H1 (cell line): ENCODE measurements around the gene ERG28. TPM values are rescaled to one million over a fixed set of nuclear protein-coding genes. Genes with fewer than 3 reads are reported as not detected.

ENCODE experiments used
- CTCF ChIA-PET: fragments of 300-600 bp; sonication (Branson Sonifier 250); formaldehyde crosslinking; loops from one replicate; lab custom pipeline; 2021; ENCODE audit not compliant: partially characterized antibody; lab: Charles Lee
- POLR2A ChIA-PET: fragments of 300-600 bp; sonication (Branson Sonifier 250); formaldehyde crosslinking; loops from one replicate; lab custom pipeline; 2021; ENCODE audit warnings: inconsistent platforms; ENCODE audit not compliant: partially characterized antibody; lab: Charles Lee
- DNase-seq, 2 experiments: peaks; one replicate each; pipeline versions ENCODE4 v3.0.0 to v3.0.0-alpha.2; 2010 to 2022; ENCODE audit warnings: low spot score in 2 of 2, low read depth in 1 of 2, mixed read lengths in 1 of 2
- FAIRE-seq: peaks from 2 replicates; lab custom pipeline; 2011; peaks lifted over from hg19 to GRCh38; lab: Jason Lieb, UNC
- H2AFZ ChIP-seq: 2 replicates; pipeline ENCODE4 v1.8.1; 2012; ENCODE audit warnings: low read length, inconsistent platforms
- H2AK5ac ChIP-seq: 2 replicates; pipeline ENCODE4 v1.6.1; 2013; ENCODE audit warnings: low read depth, low read length
- H2BK120ac ChIP-seq: replicated peaks from 2 replicates; pipeline ENCODE3; 2013; ENCODE audit warnings: low read depth, low read length, inconsistent platforms
- H2BK12ac ChIP-seq: 2 replicates; pipeline ENCODE4 v1.6.1; 2013; ENCODE audit warnings: low read depth, low read length
- H2BK15ac ChIP-seq: 2 replicates; pipeline ENCODE4 v1.6.1; 2013; ENCODE audit warnings: low read length
- H2BK20ac ChIP-seq: 2 replicates; pipeline ENCODE4 v1.6.1; 2013; ENCODE audit warnings: low read length
- H2BK5ac ChIP-seq: 2 replicates; pipeline ENCODE4 v1.6.1; 2013; ENCODE audit warnings: low read depth, low read length
- H3K14ac ChIP-seq: 2 replicates; pipeline ENCODE4 v1.6.1; 2013; ENCODE audit warnings: inconsistent platforms; ENCODE audit not compliant: insufficient read length
- H3K18ac ChIP-seq: 2 replicates; pipeline ENCODE4 v1.6.1; 2013; ENCODE audit warnings: low read length; ENCODE audit errors: extremely low read depth
- H3K23ac ChIP-seq: 2 replicates; pipeline ENCODE4 v1.6.1; 2013; ENCODE audit warnings: inconsistent platforms; ENCODE audit not compliant: insufficient read length
- H3K23me2 ChIP-seq: 2 replicates; pipeline ENCODE4 v1.6.1; 2013; ENCODE audit warnings: low read depth, low read length
- H3K27ac ChIP-seq: 2 replicates; pipeline ENCODE4 v1.6.1; 2011; ENCODE audit warnings: low read depth, low read length, inconsistent platforms
- H3K27me3 ChIP-seq, 4 experiments: replicated peaks in 1 of 4; 1 replicate in 1 of 4; 2 replicates in 3 of 4; pipeline versions ENCODE4 v1.6.1 to v1.8.1; 2011 to 2013; ENCODE audit warnings: low read length in 3 of 4, mild to moderate bottlenecking in 3 of 4, inconsistent platforms in 2 of 4, mixed read lengths in 2 of 4, moderate library complexity in 1 of 4; ENCODE audit not compliant: control insufficient read depth in 3 of 4, insufficient read depth in 3 of 4; ENCODE audit errors: extremely low read depth in 1 of 4
- H3K36me3 ChIP-seq, 4 experiments: 2 replicates each; pipeline versions ENCODE4 v1.6.1 to v1.8.1; 2011 to 2013; ENCODE audit warnings: mild to moderate bottlenecking in 4 of 4, low read length in 3 of 4, moderate library complexity in 2 of 4, control low read depth in 1 of 4, inconsistent platforms in 1 of 4; ENCODE audit not compliant: insufficient read depth in 4 of 4, control insufficient read depth in 2 of 4
- H3K4ac ChIP-seq: replicated peaks from 2 replicates; pipeline ENCODE3; 2013; ENCODE audit warnings: low read length, low read depth, mixed read lengths, inconsistent platforms; ENCODE audit not compliant: insufficient read length
- H3K4me1 ChIP-seq, 4 experiments: replicated peaks in 1 of 4; 1 replicate in 1 of 4; 2 replicates in 3 of 4; pipeline versions ENCODE4 v1.6.1 to v1.8.1; 2011 to 2013; ENCODE audit warnings: low read length in 3 of 4, inconsistent platforms in 2 of 4, mixed read lengths in 1 of 4; ENCODE audit not compliant: insufficient read depth in 4 of 4, control insufficient read depth in 3 of 4
- H3K4me2 ChIP-seq, 2 experiments: 2 replicates each; pipeline versions ENCODE4 v1.6.1 to v1.8.1; 2011 to 2013; ENCODE audit warnings: low read depth in 2 of 2, low read length in 2 of 2, control low read depth in 1 of 2, inconsistent platforms in 1 of 2, mild to moderate bottlenecking in 1 of 2; ENCODE audit not compliant: insufficient read depth in 1 of 2
- H3K4me3 ChIP-seq, 4 experiments: fragments of 200-600, 300-600 bp in 1 of 4; sonication (generic), shearing (Covaris generic), sonication (Bioruptor Twin) in 1 of 4; 2 replicates each; pipeline versions ENCODE4 v1.5.1 to v1.8.1; 2011 to 2016; ENCODE audit warnings: low read length in 4 of 4, low read depth in 3 of 4, control low read depth in 2 of 4, inconsistent platforms in 2 of 4, mild to moderate bottlenecking in 2 of 4, mixed read lengths in 1 of 4, moderate library complexity in 1 of 4; ENCODE audit not compliant: insufficient read depth in 2 of 4; ENCODE audit errors: extremely low read depth in 1 of 4
- H3K56ac ChIP-seq: replicated peaks from 2 replicates; pipeline ENCODE3; 2013; ENCODE audit warnings: low read depth, mild to moderate bottlenecking, mixed read lengths, low read length, inconsistent platforms; ENCODE audit not compliant: insufficient read length
- H3K79me1 ChIP-seq: 2 replicates; pipeline ENCODE4 v1.6.1; 2013; ENCODE audit warnings: low read depth, low read length, control low read depth
- H3K79me2 ChIP-seq, 2 experiments: 2 replicates each; pipeline versions ENCODE4 v1.6.1 to v1.8.1; 2012 to 2013; ENCODE audit warnings: low read length in 2 of 2, mild to moderate bottlenecking in 2 of 2, inconsistent platforms in 1 of 2; ENCODE audit not compliant: insufficient read depth in 2 of 2, control insufficient read depth in 1 of 2
- H3K9ac ChIP-seq, 4 experiments: replicated peaks in 1 of 4; 1 replicate in 1 of 4; 2 replicates in 3 of 4; pipeline versions ENCODE4 v1.6.1 to v1.8.1; 2011 to 2013; ENCODE audit warnings: low read depth in 3 of 4, low read length in 3 of 4, control low read depth in 2 of 4, mild to moderate bottlenecking in 2 of 4, moderate library complexity in 2 of 4, inconsistent platforms in 1 of 4; ENCODE audit errors: extremely low read depth in 1 of 4
- H3K9me3 ChIP-seq, 2 experiments: 2 replicates each; pipeline versions ENCODE4 v1.6.1 to v1.8.1; 2012 to 2013; ENCODE audit warnings: mild to moderate bottlenecking in 2 of 2, moderate library complexity in 2 of 2, control low read depth in 1 of 2, inconsistent platforms in 1 of 2, low read depth in 1 of 2, low read length in 1 of 2, mixed read lengths in 1 of 2; ENCODE audit not compliant: insufficient read depth in 2 of 2
- H4K20me1 ChIP-seq, 2 experiments: replicated peaks in 1 of 2; 2 replicates each; pipeline versions ENCODE3 to v1.8.1; 2011 to 2013; ENCODE audit warnings: inconsistent platforms in 2 of 2, low read length in 2 of 2, mild to moderate bottlenecking in 1 of 2; ENCODE audit not compliant: insufficient read depth in 2 of 2, control insufficient read depth in 1 of 2
- H4K5ac ChIP-seq: 2 replicates; pipeline ENCODE4 v1.6.1; 2013; ENCODE audit warnings: low read length, low read depth, mixed read lengths, inconsistent platforms; ENCODE audit not compliant: insufficient read length
- H4K8ac ChIP-seq: 2 replicates; pipeline ENCODE4 v1.8.0; 2013; ENCODE audit warnings: mild to moderate bottlenecking, moderate library complexity, low read length, inconsistent platforms; ENCODE audit not compliant: insufficient read depth; ENCODE audit errors: extremely low read depth
- H4K91ac ChIP-seq: replicated peaks from 2 replicates; pipeline ENCODE3; 2013; ENCODE audit warnings: low read length, mixed read lengths, inconsistent platforms; ENCODE audit not compliant: insufficient read length
- BRCA1 ChIP-seq: IDR thresholded peaks from 2 replicates; pipeline ENCODE4 v1.6.1; 2012; ENCODE audit warnings: low read depth, low read length, improper control_type of control experiment
- EZH2 ChIP-seq: fragments of 200-600 bp; sonication (generic); IDR thresholded peaks from 2 replicates; pipeline ENCODE4 v1.7.1; 2012; ENCODE audit warnings: low read depth, mild to moderate bottlenecking, moderate library complexity, low read length, inconsistent platforms; ENCODE audit not compliant: severe bottlenecking
- POLR2AphosphoS5 ChIP-seq: IDR thresholded peaks from 2 replicates; pipeline ENCODE4 v1.6.1; 2011; ENCODE audit warnings: low read depth, low read length
- POU5F1 ChIP-seq: IDR thresholded peaks from 2 replicates; pipeline ENCODE4 v1.6.1; 2011; ENCODE audit warnings: low read depth, mild to moderate bottlenecking, low read length, moderate library complexity
- RAD21 ChIP-seq, 2 experiments: IDR thresholded peaks in 1 of 2; conservative IDR thresholded peaks in 1 of 2; 2 replicates each; pipeline ENCODE4 v1.6.1; 2011; ENCODE audit warnings: low read depth in 2 of 2, low read length in 2 of 2, improper control_type of control experiment in 1 of 2, inconsistent platforms in 1 of 2, mild to moderate bottlenecking in 1 of 2, moderate library complexity in 1 of 2
- SRF ChIP-seq: IDR thresholded peaks from 2 replicates; pipeline ENCODE4 v1.6.1; 2011; ENCODE audit warnings: mild to moderate bottlenecking, low read depth, low read length, moderate library complexity
- SUZ12 ChIP-seq: fragments of 200-600 bp; sonication (generic); IDR thresholded peaks from 2 replicates; pipeline ENCODE4 v1.6.1; 2012; ENCODE audit warnings: mild to moderate bottlenecking, inconsistent platforms, low read length, moderate library complexity, mixed read lengths
- TAF1 ChIP-seq: IDR thresholded peaks from 2 replicates; pipeline ENCODE4 v1.6.1; 2011; ENCODE audit warnings: mild to moderate bottlenecking, low read depth, low read length
- TCF12 ChIP-seq: IDR thresholded peaks from 2 replicates; pipeline ENCODE4 v1.6.1; 2011; ENCODE audit warnings: low read depth, mild to moderate bottlenecking, low read length
- WGBS, 2 experiments: shearing (Covaris generic) in 1 of 2; methylation state at CpG; one replicate each; pipeline versions ENCODE4 v1.1.6 to v1.1.7; 2013 to 2015; ENCODE audit warnings: low lambda C conversion rate in 2 of 2, mixed read lengths in 2 of 2, inconsistent platforms in 1 of 2, low coverage in 1 of 2, missing lambda C conversion rate in 1 of 2; ENCODE audit not compliant: insufficient replicate concordance in 2 of 2, insufficient coverage in 1 of 2, insufficient read length in 1 of 2; ENCODE audit errors: extremely low coverage in 1 of 2, missing lambda C conversion rate in 1 of 2; 5-methylcytosine and 5-hydroxymethylcytosine counted together
- polyA plus RNA-seq, 7 experiments: library from polyadenylated mRNA; depleted of rRNA in 3 of 7; stranded (reverse) in 5 of 7; unstranded in 2 of 7; fragments of >200 nt in 5 of 7; fragments of 200-250 nt in 2 of 7; gene quantifications; 1 replicate in 5 of 7; 2 replicates in 1 of 7; 4 replicates in 1 of 7; pipeline versions ENCODE4 v1.2.1 to v1.2.3, GENCODE V29; 2011 to 2013; ENCODE audit warnings: missing spikeins in 2 of 7, mixed read lengths in 2 of 7
- total RNA-seq: library from RNA; stranded (reverse); fragmentation: NEBNext Ultra II Directional; extraction: Animal tissue kit (Norgen Biotek cat#: 25700); gene quantifications from 2 replicates; pipeline ENCODE4 v1.2.1, GENCODE V29; 2021
- TF ChIP-seq, protein P1 (sequence below): IDR thresholded peaks from 2 replicates; pipeline ENCODE4 v1.6.1; 2012; ENCODE audit warnings: low read length, inconsistent platforms

ERG28 gene
- total and polyA plus RNA-seq, 2 of the 8 experiments (the other 6 are each of a cell fraction or from before 2014, with no cell fraction given) = 32.6 to 56.7 TPM

DNA sequence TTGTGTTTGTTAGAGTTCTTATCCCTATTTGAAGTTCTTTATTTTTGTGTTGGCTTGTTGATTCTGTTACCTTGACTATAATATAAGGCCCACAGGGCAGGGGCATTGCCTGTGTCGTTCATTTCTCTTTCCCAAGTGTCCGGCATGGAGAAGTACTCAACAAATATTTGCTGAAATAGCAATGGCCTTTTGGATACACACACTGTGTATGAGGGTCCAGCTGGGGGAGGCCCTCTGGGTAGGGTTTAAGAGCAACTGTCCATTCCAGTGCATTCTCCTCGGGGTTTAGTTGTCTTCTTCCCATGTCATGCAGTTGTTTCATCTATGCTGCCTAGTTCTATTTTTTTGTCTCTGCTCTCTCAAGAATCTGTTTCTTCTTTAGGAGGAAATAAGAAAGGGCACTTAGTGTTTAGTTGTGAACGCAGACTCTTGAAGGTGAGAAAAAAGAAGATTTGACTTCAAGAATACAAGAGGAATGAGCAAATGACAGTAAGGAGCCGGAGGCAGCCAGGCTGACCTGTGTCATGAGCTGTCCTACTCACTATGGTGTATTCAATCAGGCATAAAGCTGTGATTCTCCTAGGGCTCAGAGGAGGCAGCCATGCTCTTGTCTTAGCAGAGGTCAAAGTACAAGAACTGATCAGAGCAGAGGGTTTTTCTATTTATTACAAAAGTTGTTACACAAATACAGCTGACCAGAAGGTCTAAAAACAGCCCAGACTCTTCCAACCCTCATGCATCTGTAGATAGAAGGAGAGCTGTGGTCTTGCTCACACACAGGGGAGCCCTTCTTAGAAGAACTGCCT lies 10.2 kb downstream of the ERG28 start:
- no peak overlapping the region for H3K4me3 ChIP-seq
- H2BK15ac ChIP-seq = no peak overlapping the region
- H3K79me1 ChIP-seq = no peaks in the 10 kb centered on the region
- H2BK5ac ChIP-seq = no peak overlapping the region
- no peaks in the 10 kb centered on the region for H3K27me3 ChIP-seq
- ChIA-PET CTCF (interaction anchor here (1.1 to 13.7 kb wide), 2 partner anchors 9 to 75 kb away, joined by 3 to 348 read pairs; partner anchors contain the start of gene FLVCR2), POLR2A (interaction anchor here (1.2 to 2.3 kb wide), 2 partner anchors 10 to 17 kb away, joined by 3 to 7 read pairs; partner anchors contain the start of genes ERG28 and TTLL5)
- no peaks in the 10 kb centered on the region for H3K79me2 ChIP-seq
- no peak overlapping the region for H3K23ac ChIP-seq
- no peak overlapping the region for H4K91ac ChIP-seq
- H2BK12ac ChIP-seq = no peak overlapping the region
- H3K18ac ChIP-seq = no peak overlapping the region
- no peak overlapping the region for H2BK120ac ChIP-seq
- no peaks in the 10 kb centered on the region for H3K23me2 ChIP-seq
- no peak overlapping the region for H4K8ac ChIP-seq
- H4K20me1 ChIP-seq = peaks cover 0 to 2% of the 10 kb centered on the region in 2 experiments
- peaks cover 18 to 59% (median 37%) of the 10 kb centered on the region in 4 experiments for H3K36me3 ChIP-seq
- H3K4ac ChIP-seq = no peak overlapping the region
- no peak overlapping the region for H3K9ac ChIP-seq
- WGBS, 2 experiments = 88% methylated on average over 5 of the region's 5 CpGs; no CpG with 5 or more reads in 1 of the 2 experiments
- no peak overlapping the region for H4K5ac ChIP-seq
- no peaks in the 10 kb centered on the region for H3K9me3 ChIP-seq
- H2AFZ ChIP-seq = no peak overlapping the region
- H3K4me2 ChIP-seq = no peak overlapping the region
- no peak for DNase-seq
- H3K27ac ChIP-seq = no peak overlapping the region
- H3K56ac ChIP-seq = no peak overlapping the region
- no peak overlapping the region for H2BK20ac ChIP-seq
- H3K14ac ChIP-seq = no peak overlapping the region
- no peak overlapping the region for H2AK5ac ChIP-seq
- FAIRE-seq = no peak
- H3K4me1 ChIP-seq = no peaks in the 10 kb centered on the region
- TF ChIP-seq, protein P1, sequence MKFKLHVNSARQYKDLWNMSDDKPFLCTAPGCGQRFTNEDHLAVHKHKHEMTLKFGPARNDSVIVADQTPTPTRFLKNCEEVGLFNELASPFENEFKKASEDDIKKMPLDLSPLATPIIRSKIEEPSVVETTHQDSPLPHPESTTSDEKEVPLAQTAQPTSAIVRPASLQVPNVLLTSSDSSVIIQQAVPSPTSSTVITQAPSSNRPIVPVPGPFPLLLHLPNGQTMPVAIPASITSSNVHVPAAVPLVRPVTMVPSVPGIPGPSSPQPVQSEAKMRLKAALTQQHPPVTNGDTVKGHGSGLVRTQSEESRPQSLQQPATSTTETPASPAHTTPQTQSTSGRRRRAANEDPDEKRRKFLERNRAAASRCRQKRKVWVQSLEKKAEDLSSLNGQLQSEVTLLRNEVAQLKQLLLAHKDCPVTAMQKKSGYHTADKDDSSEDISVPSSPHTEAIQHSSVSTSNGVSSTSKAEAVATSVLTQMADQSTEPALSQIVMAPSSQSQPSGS = no peak
- no peak for TF ChIP-seq TCF12
- TF ChIP-seq EZH2 = no peak
- TF ChIP-seq POU5F1 = no peak
- no peak for TF ChIP-seq POLR2AphosphoS5
- no peak for TF ChIP-seq TAF1
- no peak for TF ChIP-seq RAD21 (IDR thresholded peaks at IDR 0.05 in 1 of 2, conservative IDR thresholded peaks at IDR 0.05 in 1 of 2; ENCODE audit: low read depth in 2 of 2, low read length in 2 of 2)
- no peak for TF ChIP-seq BRCA1
- TF ChIP-seq SUZ12 = no peak
- TF ChIP-seq SRF = no peak
